GM23338 (cell line): ENCODE results near the gene DNAH9. TPM values are rescaled to one million over a fixed set of nuclear protein-coding genes. Genes with fewer than 3 reads are reported as not detected.

Source experiments
- ATAC-seq: fragments of 200-7000 bp; cut with Tn5 transposase; 3 replicates; pipeline ENCODE4 v1.9.1; 2020
- DNase-seq: peaks from one replicate; pipeline ENCODE4 v3.0.0-alpha.2; 2015; ENCODE audit warnings: low spot score
- H2AFZ ChIP-seq: fragments of 200-600 bp; sonication (generic); 2 replicates; pipeline ENCODE4 v1.8.0; 2016; ENCODE audit warnings: antibody characterized with exemption, mild to moderate bottlenecking, moderate library complexity
- H3F3A ChIP-seq: fragments of 200-600 bp; sonication (generic); replicated peaks from 2 replicates; pipeline ENCODE4 v1.8.0; 2017; ENCODE audit warnings: antibody characterized with exemption, mixed run types, low read depth
- H3K27ac ChIP-seq: fragments of 200-600 bp; sonication (generic); 2 replicates; pipeline ENCODE4 v1.6.1; 2016; ENCODE audit warnings: low read depth
- H3K27me3 ChIP-seq: fragments of 200-600 bp; sonication (generic); 2 replicates; pipeline ENCODE4 v1.8.0; 2016; ENCODE audit warnings: mild to moderate bottlenecking, mixed run types, moderate library complexity; ENCODE audit not compliant: insufficient read depth
- H3K36me3 ChIP-seq: fragments of 200-600 bp; sonication (generic); 2 replicates; pipeline ENCODE4 v1.8.0; 2016; ENCODE audit warnings: mild to moderate bottlenecking; ENCODE audit not compliant: insufficient read depth
- H3K4me1 ChIP-seq: fragments of 200-600 bp; sonication (generic); 2 replicates; pipeline ENCODE4 v1.8.0; 2016; ENCODE audit warnings: mild to moderate bottlenecking, moderate library complexity; ENCODE audit not compliant: insufficient read depth
- H3K4me2 ChIP-seq: fragments of 200-600 bp; sonication (generic); 2 replicates; pipeline ENCODE4 v1.7.1; 2017; ENCODE audit warnings: mixed run types
- H3K4me3 ChIP-seq: fragments of 200-600 bp; sonication (generic); 2 replicates; pipeline ENCODE4 v1.6.1; 2016; ENCODE audit warnings: mixed run types
- H3K79me2 ChIP-seq: fragments of 200-600 bp; sonication (generic); replicated peaks from 2 replicates; pipeline ENCODE4 v1.8.0; 2017; ENCODE audit warnings: mild to moderate bottlenecking; ENCODE audit not compliant: insufficient read depth
- H3K9me2 ChIP-seq: fragments of 200-600 bp; sonication (generic); 2 replicates; pipeline ENCODE4 v1.8.0; 2017; ENCODE audit not compliant: insufficient read depth
- H4K20me1 ChIP-seq: fragments of 200-600 bp; sonication (generic); replicated peaks from 2 replicates; pipeline ENCODE4 v1.8.0; 2017; ENCODE audit warnings: mild to moderate bottlenecking; ENCODE audit not compliant: insufficient read depth
- H3K27ac Mint-ChIP-seq: 2 replicates; pipeline ENCODE4 v1.8.0; 2020; ENCODE audit warnings: inconsistent platforms, mild to moderate bottlenecking, moderate library complexity, mixed read lengths
- H3K27me3 Mint-ChIP-seq: 3 replicates; pipeline ENCODE4 v1.8.0; 2022; ENCODE audit warnings: low read depth, mild to moderate bottlenecking, moderate library complexity, mixed read lengths, inconsistent platforms; ENCODE audit not compliant: insufficient read depth, poor library complexity
- H3K36me3 Mint-ChIP-seq: 3 replicates; pipeline ENCODE4 v1.8.0; 2021; ENCODE audit warnings: low read depth, mild to moderate bottlenecking, inconsistent platforms, moderate library complexity, mixed read lengths
- H3K4me1 Mint-ChIP-seq: 3 replicates; pipeline ENCODE4 v1.8.0; 2020; ENCODE audit warnings: mild to moderate bottlenecking, inconsistent platforms, mixed read lengths
- H3K4me3 Mint-ChIP-seq: 3 replicates; pipeline ENCODE4 v1.8.0; 2021; ENCODE audit warnings: moderate library complexity, mild to moderate bottlenecking, inconsistent platforms, mixed read lengths
- H3K9me3 Mint-ChIP-seq: 3 replicates; pipeline ENCODE4 v1.8.0; 2020; ENCODE audit warnings: moderate library complexity, mild to moderate bottlenecking, inconsistent platforms, mixed read lengths
- NANOG ChIP-seq: IDR thresholded peaks from 2 replicates; pipeline ENCODE4 v1.6.1; 2016; ENCODE audit warnings: antibody characterized with exemption, borderline replicate concordance
- STAT1 ChIP-seq: IDR thresholded peaks from one replicate; pipeline ENCODE4 v1.6.1; 2016; ENCODE audit warnings: antibody characterized with exemption; ENCODE audit not compliant: unreplicated experiment
- ZNF114 ChIP-seq: fragments of 250-450 bp; sonication (Bioruptor Pico); IDR thresholded peaks from 2 replicates; pipeline ENCODE4 v1.5.0; 2020; ENCODE audit warnings: mild to moderate bottlenecking, moderate library complexity
- ZNF331 ChIP-seq: fragments of 250-450 bp; sonication (Bioruptor Pico); IDR thresholded peaks from 2 replicates; pipeline ENCODE4 v1.5.0; 2020; ENCODE audit warnings: low read depth, mild to moderate bottlenecking, moderate library complexity
- polyA plus RNA-seq: library from polyadenylated mRNA; unstranded; fragments of >200 nt; fragmentation: Nextera tagmentation; extraction: Ambion mirVana; gene quantifications from 2 replicates; pipeline ENCODE4 v1.2.1, GENCODE V29; 2016
- total RNA-seq: library from RNA; depleted of rRNA; stranded (reverse); fragments of >200 nt; shearing (Covaris generic); gene quantifications from 2 replicates; pipeline ENCODE4 v1.2.3, GENCODE V29; 2014
- TF ChIP-seq, protein P1 (sequence below): fragments of 250-450 bp; sonication (Bioruptor Pico); IDR thresholded peaks from 2 replicates; pipeline ENCODE4 v1.5.0; 2020; ENCODE audit warnings: mild to moderate bottlenecking, moderate library complexity

DNAH9 gene
- total and polyA plus RNA-seq, 2 experiments from 2014 or later = not detected

- no peak for TF ChIP-seq ZNF331 (CRISPR knock-in tag)
- TF ChIP-seq, protein P1, sequence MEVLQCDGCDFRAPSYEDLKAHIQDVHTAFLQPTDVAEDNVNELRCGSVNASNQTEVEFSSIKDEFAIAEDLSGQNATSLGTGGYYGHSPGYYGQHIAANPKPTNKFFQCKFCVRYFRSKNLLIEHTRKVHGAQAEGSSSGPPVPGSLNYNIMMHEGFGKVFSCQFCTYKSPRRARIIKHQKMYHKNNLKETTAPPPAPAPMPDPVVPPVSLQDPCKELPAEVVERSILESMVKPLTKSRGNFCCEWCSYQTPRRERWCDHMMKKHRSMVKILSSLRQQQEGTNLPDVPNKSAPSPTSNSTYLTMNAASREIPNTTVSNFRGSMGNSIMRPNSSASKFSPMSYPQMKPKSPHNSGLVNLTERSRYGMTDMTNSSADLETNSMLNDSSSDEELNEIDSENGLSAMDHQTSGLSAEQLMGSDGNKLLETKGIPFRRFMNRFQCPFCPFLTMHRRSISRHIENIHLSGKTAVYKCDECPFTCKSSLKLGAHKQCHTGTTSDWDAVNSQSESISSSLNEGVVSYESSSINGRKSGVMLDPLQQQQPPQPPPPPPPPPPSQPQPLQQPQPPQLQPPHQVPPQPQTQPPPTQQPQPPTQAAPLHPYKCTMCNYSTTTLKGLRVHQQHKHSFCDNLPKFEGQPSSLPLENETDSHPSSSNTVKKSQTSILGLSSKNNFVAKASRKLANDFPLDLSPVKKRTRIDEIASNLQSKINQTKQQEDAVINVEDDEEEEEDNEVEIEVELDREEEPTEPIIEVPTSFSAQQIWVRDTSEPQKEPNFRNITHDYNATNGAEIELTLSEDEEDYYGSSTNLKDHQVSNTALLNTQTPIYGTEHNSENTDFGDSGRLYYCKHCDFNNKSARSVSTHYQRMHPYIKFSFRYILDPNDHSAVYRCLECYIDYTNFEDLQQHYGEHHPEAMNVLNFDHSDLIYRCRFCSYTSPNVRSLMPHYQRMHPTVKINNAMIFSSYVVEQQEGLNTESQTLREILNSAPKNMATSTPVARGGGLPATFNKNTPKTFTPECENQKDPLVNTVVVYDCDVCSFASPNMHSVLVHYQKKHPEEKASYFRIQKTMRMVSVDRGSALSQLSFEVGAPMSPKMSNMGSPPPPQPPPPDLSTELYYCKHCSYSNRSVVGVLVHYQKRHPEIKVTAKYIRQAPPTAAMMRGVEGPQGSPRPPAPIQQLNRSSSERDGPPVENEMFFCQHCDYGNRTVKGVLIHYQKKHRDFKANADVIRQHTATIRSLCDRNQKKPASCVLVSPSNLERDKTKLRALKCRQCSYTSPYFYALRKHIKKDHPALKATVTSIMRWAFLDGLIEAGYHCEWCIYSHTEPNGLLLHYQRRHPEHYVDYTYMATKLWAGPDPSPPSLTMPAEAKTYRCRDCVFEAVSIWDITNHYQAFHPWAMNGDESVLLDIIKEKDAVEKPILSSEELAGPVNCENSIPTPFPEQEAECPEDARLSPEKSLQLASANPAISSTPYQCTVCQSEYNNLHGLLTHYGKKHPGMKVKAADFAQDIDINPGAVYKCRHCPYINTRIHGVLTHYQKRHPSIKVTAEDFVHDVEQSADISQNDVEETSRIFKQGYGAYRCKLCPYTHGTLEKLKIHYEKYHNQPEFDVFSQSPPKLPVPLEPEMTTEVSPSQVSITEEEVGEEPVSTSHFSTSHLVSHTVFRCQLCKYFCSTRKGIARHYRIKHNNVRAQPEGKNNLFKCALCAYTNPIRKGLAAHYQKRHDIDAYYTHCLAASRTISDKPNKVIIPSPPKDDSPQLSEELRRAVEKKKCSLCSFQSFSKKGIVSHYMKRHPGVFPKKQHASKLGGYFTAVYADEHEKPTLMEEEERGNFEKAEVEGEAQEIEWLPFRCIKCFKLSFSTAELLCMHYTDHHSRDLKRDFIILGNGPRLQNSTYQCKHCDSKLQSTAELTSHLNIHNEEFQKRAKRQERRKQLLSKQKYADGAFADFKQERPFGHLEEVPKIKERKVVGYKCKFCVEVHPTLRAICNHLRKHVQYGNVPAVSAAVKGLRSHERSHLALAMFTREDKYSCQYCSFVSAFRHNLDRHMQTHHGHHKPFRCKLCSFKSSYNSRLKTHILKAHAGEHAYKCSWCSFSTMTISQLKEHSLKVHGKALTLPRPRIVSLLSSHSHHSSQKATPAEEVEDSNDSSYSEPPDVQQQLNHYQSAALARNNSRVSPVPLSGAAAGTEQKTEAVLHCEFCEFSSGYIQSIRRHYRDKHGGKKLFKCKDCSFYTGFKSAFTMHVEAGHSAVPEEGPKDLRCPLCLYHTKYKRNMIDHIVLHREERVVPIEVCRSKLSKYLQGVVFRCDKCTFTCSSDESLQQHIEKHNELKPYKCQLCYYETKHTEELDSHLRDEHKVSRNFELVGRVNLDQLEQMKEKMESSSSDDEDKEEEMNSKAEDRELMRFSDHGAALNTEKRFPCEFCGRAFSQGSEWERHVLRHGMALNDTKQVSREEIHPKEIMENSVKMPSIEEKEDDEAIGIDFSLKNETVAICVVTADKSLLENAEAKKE (CRISPR knock-in tag) = no peak
These were observed 392.2 kb downstream of the DNAH9 start (continued) for GRCh38 chr17:11990363-11990983.

DNA sequence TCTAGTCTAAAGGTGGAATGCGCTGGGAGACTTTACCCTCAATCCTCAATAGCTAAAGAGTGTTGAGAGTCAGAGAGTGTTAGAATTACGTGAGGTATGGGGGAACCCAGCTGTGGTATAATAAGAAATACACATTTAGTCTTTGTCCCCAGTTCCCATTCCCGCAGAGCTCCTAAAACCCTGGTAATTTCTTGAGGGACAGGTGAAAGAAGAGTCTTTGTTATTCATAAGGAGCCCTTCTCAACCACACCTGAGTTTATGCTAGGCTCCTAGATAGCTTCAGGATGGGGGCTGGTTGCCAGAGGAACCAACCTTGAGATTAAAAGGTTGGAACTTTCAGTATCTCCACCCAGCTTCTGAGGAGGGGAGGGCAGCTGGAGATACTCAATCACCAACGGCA, 393.2 kb downstream of the DNAH9 start:
- H3K4me1 ChIP-seq = peaks cover 33% of the 10 kb centered on the region
- peak overlapping the region; percentile 41 for H3K4me2 ChIP-seq
- no peak overlapping the region for H2AFZ ChIP-seq
- peak overlapping the region; percentile 79 for H3K27ac ChIP-seq
- no peaks in the 10 kb centered on the region for H3K27me3 ChIP-seq
- 0 out of 2 replicates have a peak, but pooled peaks cover 2% of the 10 kb centered on the region for H3K9me2 ChIP-seq
- no peaks in the 10 kb centered on the region for H4K20me1 ChIP-seq
- DNase-seq (peak; percentile 54), ATAC-seq (peak; percentile 75)
- peaks cover 8% of the 10 kb centered on the region; the same call in 1 of the 2 replicates for H3K79me2 ChIP-seq
- peaks cover 43% of the 10 kb centered on the region for H3K36me3 Mint-ChIP-seq
- no peaks in the 10 kb centered on the region; the same call in 2 of the 3 replicates for H3K9me3 Mint-ChIP-seq
- H3K27ac Mint-ChIP-seq = no peak overlapping the region
- no peak overlapping the region for H3K4me3 ChIP-seq
- H3F3A ChIP-seq = no peaks in the 10 kb centered on the region
- H3K36me3 ChIP-seq = no peaks in the 10 kb centered on the region
- no peak overlapping the region for H3K4me3 Mint-ChIP-seq
- H3K27me3 Mint-ChIP-seq = no peaks in the 10 kb centered on the region
- peaks cover 50% of the 10 kb centered on the region for H3K4me1 Mint-ChIP-seq
- TF ChIP-seq, protein P1 (CRISPR knock-in tag) = peak; percentile 92
- no peak for TF ChIP-seq STAT1
- TF ChIP-seq NANOG = no peak
- no peak for TF ChIP-seq ZNF114 (CRISPR knock-in tag)
